NCI-H2196 treated with DMSO at 0.1 percent for 48 hours (cell line): Measurements from ENCODE around the gene KCNK15.

Experiments used
- DNase-seq: peaks from one replicate; lab custom pipeline; 2025; ENCODE audit not compliant: unreplicated experiment; lab: John Stamatoyannopoulos, UW

Gene KCNK15

GRCh38 chr20:44715499-44716308 is 30.0 kb upstream of the KCNK15 start:
- DNase-seq: no peak

GRCh38 chr20:44716309-44717106 is 29.2 kb upstream of the KCNK15 start:
- DNase-seq: no peak

GRCh38 chr20:44717986-44718385 is 27.7 kb upstream of the KCNK15 start:
- no peak for DNase-seq

GRCh38 chr20:44719841-44720240 is 25.8 kb upstream of the KCNK15 start:
- no peak for DNase-seq

GRCh38 chr20:44720621-44720996 is 25.1 kb upstream of the KCNK15 start:
- DNase-seq: no peak

GRCh38 chr20:44720997-44721784 is 24.5 kb upstream of the KCNK15 start:
- no peak for DNase-seq

- no peak for DNase-seq
These were observed 23.9 kb upstream of the KCNK15 start for GRCh38 chr20:44721785-44722054.

GRCh38 chr20:44722990-44723389 is 22.7 kb upstream of the KCNK15 start:
- no peak for DNase-seq

GRCh38 chr20:44723391-44723790 is 22.3 kb upstream of the KCNK15 start:
- DNase-seq: no peak

- no peak for DNase-seq
These were observed 21.8 kb upstream of the KCNK15 start for GRCh38 chr20:44723798-44724362.

GRCh38 chr20:44724423-44725091 is 21.1 kb upstream of the KCNK15 start:
- DNase-seq: no peak

- no peak for DNase-seq
These were observed 19.8 kb upstream of the KCNK15 start for GRCh38 chr20:44725837-44726236.

GRCh38 chr20:44727039-44727438 is 18.6 kb upstream of the KCNK15 start:
- DNase-seq: no peak

GRCh38 chr20:44727651-44728050 is 18.0 kb upstream of the KCNK15 start:
- no peak for DNase-seq

- peak; percentile 84 for DNase-seq
These were observed 16.7 kb upstream of the KCNK15 start for GRCh38 chr20:44728801-44729443.

- no peak for DNase-seq
These were observed 15.2 kb upstream of the KCNK15 start for GRCh38 chr20:44730441-44730840.

- DNase-seq: no peak
These were observed 14.0 kb upstream of the KCNK15 start for GRCh38 chr20:44731657-44732056.

GRCh38 chr20:44732327-44732726 is 13.3 kb upstream of the KCNK15 start:
- no peak for DNase-seq

- peak; percentile 50 for DNase-seq
These were observed 12.2 kb upstream of the KCNK15 start for GRCh38 chr20:44733341-44734069.

- no peak for DNase-seq
These were observed 10.7 kb upstream of the KCNK15 start for GRCh38 chr20:44734938-44735337.
